Right renal pelvis (tissue), 4 donors: Measurements from ENCODE around the gene AKAP17A. TPM values are rescaled to one million over a fixed set of nuclear protein-coding genes. Genes with fewer than 3 reads are reported as not detected.
"Not testable (repeated sequence)": the region's sequence is repeated elsewhere in the genome, so short reads cannot be mapped to it uniquely, and the experiment has no call there.

Experiments
- DNase-seq, 4 donors: peaks; one replicate each; pipeline ENCODE4 v3.0.0-alpha.2; 2013; ENCODE audit warnings: low read depth in 4 of 4, low spot score in 3 of 4, missing footprints in 1 of 4
- polyA plus RNA-seq, 4 donors: library from polyadenylated mRNA; unstranded; fragments of 120-200 nt; gene quantifications; one replicate each; pipeline ENCODE4 v1.2.1, GENCODE V29; 2013; ENCODE audit not compliant: insufficient read length in 4 of 4

Gene AKAP17A
- polyA plus RNA-seq = 10 to 100 TPM; 42.8 to 56.5 (median 45.6) TPM

DNA sequence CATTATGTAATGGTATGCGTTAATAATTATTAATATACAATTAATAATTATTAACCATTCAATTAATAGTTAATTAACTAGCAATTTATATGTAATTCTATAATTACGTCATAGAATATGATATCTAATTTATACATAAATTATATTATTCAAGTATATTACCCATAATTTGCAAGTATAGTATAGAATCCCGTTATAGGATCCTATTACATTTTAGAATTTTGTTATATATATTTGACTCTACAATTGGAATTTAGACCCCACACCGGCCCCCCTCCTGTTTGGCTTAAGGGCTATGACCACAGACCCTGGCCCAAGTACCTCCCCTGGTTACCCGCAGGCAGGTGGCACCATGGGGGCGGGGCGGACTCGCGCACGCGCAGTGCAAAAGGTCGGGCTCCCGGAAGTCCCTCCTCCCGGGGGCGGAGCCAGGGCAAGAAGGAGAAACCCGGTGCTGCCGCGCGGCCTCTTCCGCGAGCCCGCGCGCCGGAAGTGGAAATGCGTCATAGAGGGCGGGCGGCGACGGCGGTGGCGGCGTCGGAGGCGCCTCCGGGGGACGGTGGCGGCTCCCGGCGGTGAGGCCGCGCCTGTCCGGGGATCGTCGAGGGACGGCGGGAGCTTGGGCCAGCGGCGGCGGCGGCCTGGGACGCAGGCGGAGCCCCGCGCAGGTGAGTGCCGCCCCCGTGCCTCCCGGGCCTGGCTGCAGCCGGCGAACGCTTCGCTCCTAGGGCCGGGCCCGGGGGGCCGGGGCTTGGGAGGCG lies at the start of gene AKAP17A:
AKAP17A (plus strand) TSS at position 503 of the 761 bp plus-strand sequence. CDS start 1,859 bp downstream, outside the sequence.
- DNase-seq = peak; percentile 88 to 96 (median 92)

DNA sequence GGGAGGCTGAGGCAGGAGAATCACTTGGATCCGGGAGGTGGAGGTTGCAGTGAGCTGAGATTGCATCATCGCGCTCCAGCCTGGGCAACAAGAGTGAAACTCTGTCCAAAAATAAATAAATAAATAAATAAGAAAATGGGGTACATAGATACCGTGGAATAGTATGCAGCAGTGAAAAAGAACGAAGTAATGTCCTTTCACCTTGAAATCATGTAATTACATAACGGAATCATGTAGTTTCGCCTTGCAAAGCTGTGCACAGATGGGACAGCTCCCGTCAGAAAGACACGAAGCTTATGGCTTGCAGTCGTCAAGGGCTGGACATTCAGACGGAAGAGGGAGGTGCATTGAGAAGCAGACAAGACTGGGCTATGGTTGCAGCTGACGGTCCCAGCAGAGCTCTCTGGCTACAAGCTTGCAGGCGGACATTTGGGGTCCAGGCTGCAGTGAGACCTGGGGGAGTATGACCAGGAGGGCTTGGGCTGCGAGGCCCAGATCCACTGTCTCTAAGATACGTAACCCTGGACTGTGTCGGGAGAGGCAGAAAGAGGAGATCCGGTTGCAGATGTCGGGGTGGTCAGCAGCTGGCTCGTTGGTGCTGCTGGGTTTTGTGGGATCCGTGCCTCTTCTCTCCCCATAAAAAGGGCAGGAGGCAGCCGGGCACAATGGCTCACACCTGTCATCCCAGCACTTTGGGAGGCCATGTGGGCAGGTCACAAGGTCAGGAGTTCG lies 48.2 kb upstream of the AKAP17A start:
- DNase-seq = no peak

- no peak for DNase-seq
These were observed 45.5 kb upstream of the AKAP17A start for GRCh38 chrX:1545776-1546408.

- DNase-seq = no peak
These were observed 44.6 kb upstream of the AKAP17A start for GRCh38 chrX:1546691-1547251.

- DNase-seq = no peak
These were observed 39.4 kb upstream of the AKAP17A start for GRCh38 chrX:1551959-1552546.

- DNase-seq = no peak
These were observed 36.8 kb upstream of the AKAP17A start for GRCh38 chrX:1554469-1555210.

- no peak for DNase-seq
These were observed 36.0 kb upstream of the AKAP17A start for GRCh38 chrX:1555370-1555769.

GRCh38 chrX:1557442-1557841 lies 34.0 kb upstream of the AKAP17A start:
- not testable (repeated sequence) for DNase-seq

GRCh38 chrX:1558761-1559468 lies 32.5 kb upstream of the AKAP17A start:
- no peak for DNase-seq

- no peak for DNase-seq
These were observed 30.2 kb upstream of the AKAP17A start for GRCh38 chrX:1561164-1561563.

GRCh38 chrX:1564077-1564476 lies 27.3 kb upstream of the AKAP17A start:
- DNase-seq = not testable (repeated sequence)

DNA sequence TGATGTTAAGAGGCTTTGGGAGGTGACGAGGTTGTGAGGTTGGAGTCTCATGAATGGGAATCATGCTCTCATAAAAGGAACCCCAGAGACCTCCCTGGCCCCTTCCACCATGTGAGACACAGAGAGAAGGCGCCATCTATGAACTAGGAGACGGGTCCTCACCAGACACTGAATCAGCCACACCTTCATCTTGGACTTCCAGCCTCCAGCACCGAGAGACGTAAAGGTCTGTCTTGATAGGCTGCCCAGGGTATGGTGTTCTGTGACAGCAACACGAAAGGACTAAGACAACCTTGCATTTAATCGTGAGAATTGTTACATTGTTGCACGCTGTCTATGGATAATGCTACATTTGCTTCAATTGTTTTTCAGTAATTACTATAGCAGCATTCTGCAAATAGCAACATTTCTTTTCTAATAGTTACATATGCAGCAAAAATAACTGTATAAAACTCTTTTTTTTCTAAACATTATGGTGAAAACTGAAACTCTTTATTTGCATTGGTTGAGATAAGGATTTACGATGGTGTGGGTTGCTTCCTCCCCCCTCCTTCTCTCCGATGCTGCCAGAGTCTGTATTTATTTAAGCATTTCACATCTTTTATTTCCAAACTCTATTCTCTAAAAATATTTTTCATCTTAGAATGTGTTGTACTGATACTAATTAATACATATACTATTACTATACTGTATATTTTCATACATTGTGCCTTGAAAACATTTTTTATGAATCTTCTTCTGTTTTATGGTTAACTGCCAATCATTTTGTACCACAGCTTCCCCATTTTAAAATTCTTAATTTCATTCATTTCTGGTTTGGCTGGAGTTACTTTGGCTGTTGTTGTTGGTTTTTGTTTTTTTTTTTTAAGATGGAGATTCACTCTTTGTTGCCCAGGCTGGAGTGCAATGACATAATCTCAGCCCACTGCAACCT lies 26.4 kb upstream of the AKAP17A start:
- DNase-seq = no peak

- not testable (repeated sequence) for DNase-seq
These were observed 17.2 kb upstream of the AKAP17A start for GRCh38 chrX:1574181-1574580.

GRCh38 chrX:1576201-1576992 lies 15.0 kb upstream of the AKAP17A start:
- DNase-seq = no peak

DNA sequence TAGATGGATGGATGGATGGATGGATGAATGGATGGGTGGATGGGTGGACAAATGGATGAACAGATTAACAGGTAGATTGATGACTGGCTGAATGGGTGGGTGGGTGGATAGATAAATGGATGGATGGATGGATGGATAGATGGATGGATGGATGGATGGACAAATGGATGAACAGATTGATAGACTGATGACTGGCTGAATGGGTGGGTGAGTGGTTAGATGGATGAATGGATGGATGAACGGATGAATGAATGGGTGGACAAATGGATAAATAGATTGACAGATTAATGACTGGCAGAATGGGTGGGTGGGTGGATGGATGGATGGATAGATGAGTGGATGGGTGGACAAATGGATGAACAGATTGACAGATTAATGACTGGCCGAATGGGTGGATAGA lies 13.6 kb upstream of the AKAP17A start:
- DNase-seq = no peak

GRCh38 chrX:1578511-1579173 lies 12.8 kb upstream of the AKAP17A start:
- DNase-seq = no peak

DNA sequence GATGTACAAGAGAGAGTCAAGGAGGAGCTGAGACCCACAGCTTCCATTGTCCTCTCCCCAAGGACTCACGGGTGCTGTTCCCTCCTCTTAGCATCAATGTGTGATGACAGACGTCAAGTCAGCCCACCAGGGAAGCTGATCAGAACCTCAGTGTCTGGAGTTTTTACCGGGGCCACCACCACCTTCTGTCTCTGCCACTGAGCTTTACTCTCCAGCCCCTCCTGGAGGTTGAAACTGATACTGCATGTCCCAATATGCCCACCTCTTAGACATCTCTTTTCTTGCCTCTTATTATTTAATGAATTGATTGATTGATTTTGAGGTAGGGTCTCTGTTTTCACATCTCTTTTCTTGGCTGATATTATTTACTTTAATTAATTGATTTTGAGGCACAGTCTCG lies 10.3 kb upstream of the AKAP17A start:
- peak in 1 of 4 donors; percentile 36 for DNase-seq
